ENCODE measurements around the gene PKM. TPM values are rescaled to one million over a fixed set of nuclear protein-coding genes. Genes with fewer than 3 reads are reported as not detected.

Gene PKM
- total RNA-seq, 2 experiments from 2014 or later, result 202 to 203 TPM

- Mint-ChIP-seq H3K27me3 (no peaks in the 10 kb centered on the region), H3K4me3 (no peak overlapping the region), H3K36me3 (ENCODE audit: low read depth) (peaks cover 82% of the 10 kb centered on the region), H3K4me1 (ENCODE audit: low read depth) (no peaks in the 10 kb centered on the region), H3K27ac (peak overlapping the region; percentile 15), H3K9me3 (no peaks in the 10 kb centered on the region)
- ATAC-seq (ENCODE audit: poor library complexity), result no peak
- peaks cover 62% of the 10 kb centered on the region for H3K36me3 ChIP-seq (ENCODE audit: insufficient read depth, low read length)
- no peaks in the 10 kb centered on the region for H3K9me3 ChIP-seq (ENCODE audit: control insufficient read depth in 1 of 2, insufficient read depth in 1 of 2, low read length in 2 of 2)
- CTCF ChIA-PET, result no interaction called here
- no peak for DNase-seq
- H3K27ac ChIP-seq (ENCODE audit: low read depth in 1 of 2, low read length in 2 of 2), result no peak overlapping the region
- H3K27me3 ChIP-seq (ENCODE audit: control insufficient read depth in 1 of 2, insufficient read depth in 2 of 2, low read length in 2 of 2), result no peaks in the 10 kb centered on the region
- H3K4me1 ChIP-seq (ENCODE audit: insufficient read depth, low read length), result no peaks in the 10 kb centered on the region
- POLR2A ChIA-PET, result no interaction called here
- intact Hi-C loops (cut with DNase I, micrococcal nuclease), result no loop called here
- no peak overlapping the region for H3K4me3 ChIP-seq (ENCODE audit: low read length)
- no peak for TF ChIP-seq CTCF (IDR thresholded peaks at IDR 0.05)
Measured at GRCh38 chr15:72249142-72249810, 18.3 kb upstream of the PKM start.

DNA sequence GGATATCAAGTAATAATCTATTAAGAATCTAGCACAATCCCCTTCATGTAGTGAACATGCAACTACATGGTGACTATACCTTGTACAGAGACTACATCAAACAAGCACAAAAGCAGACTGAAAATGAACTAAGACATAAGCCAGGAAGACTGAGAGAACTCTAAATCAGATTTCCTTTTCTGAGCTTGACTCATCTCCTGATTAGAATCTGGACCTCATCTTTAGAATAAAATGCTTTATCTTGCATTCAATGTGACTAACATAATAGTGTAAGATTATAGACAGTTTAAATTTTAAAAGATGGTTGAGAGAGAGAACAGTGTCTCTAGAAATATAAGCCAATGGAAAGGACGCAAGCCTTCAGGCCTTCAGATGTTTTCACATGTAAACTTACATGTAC lies 17.5 kb upstream of the PKM start:
- H3K27me3 ChIP-seq (ENCODE audit: control insufficient read depth in 1 of 2, insufficient read depth in 2 of 2, low read length in 2 of 2), result no peaks in the 10 kb centered on the region
- H3K4me1 ChIP-seq (ENCODE audit: insufficient read depth, low read length), result no peaks in the 10 kb centered on the region
- ChIA-PET POLR2A (no interaction called here), CTCF (no interaction called here)
- Mint-ChIP-seq H3K36me3 (ENCODE audit: low read depth) (peaks cover 82% of the 10 kb centered on the region), H3K4me1 (ENCODE audit: low read depth) (no peaks in the 10 kb centered on the region), H3K4me3 (no peak overlapping the region), H3K27me3 (no peaks in the 10 kb centered on the region), H3K27ac (peak overlapping the region; percentile 15), H3K9me3 (no peaks in the 10 kb centered on the region)
- DNase-seq (no peak), ATAC-seq (ENCODE audit: poor library complexity) (no peak)
- no peak overlapping the region for H3K4me3 ChIP-seq (ENCODE audit: low read length)
- no peaks in the 10 kb centered on the region for H3K9me3 ChIP-seq (ENCODE audit: control insufficient read depth in 1 of 2, insufficient read depth in 1 of 2, low read length in 2 of 2)
- H3K36me3 ChIP-seq (ENCODE audit: insufficient read depth, low read length), result peaks cover 62% of the 10 kb centered on the region
- no peak overlapping the region for H3K27ac ChIP-seq (ENCODE audit: low read depth in 1 of 2, low read length in 2 of 2)
- no peak for TF ChIP-seq CTCF (IDR thresholded peaks at IDR 0.05)
- intact Hi-C loops (cut with DNase I, micrococcal nuclease), result no loop called here

DNA sequence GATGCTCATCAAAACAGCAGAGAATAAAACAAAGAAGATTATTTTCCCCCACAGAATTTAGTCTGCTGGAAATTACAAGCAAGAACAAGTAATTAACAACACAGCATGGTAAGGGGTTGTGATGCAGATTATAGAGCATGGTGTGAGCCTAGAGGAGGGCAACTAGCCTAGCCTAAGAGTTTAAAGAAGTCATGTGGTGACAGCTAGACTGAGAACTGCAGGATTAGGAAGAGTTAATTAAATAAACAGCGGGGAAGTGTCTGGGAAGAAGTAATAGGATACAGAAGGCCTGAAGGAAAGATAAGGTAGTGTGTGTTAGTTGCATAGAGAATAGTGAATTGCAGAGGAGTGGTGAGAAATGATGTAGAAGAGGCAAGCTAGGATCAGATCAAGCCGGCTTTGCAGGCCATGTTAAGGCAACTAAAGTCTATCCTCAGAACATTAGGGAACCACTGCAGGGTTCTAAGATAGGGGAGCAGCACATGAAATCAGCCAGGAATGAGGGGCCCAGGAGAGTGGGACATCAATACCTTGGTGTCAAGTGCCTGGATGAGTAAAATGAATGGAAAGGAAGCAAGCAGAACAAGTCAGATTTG lies 11.9 kb upstream of the PKM start:
- no peaks in the 10 kb centered on the region for H3K9me3 Mint-ChIP-seq
- no peak for ATAC-seq (ENCODE audit: poor library complexity)
- intact Hi-C loops (cut with DNase I, micrococcal nuclease), result loop anchor here in 1 of 2 experiments (2.0 kb wide), 1 partner anchor 22 kb away; no protein-coding TSS in a partner anchor
- H3K27ac ChIP-seq (ENCODE audit: low read depth in 1 of 2, low read length in 2 of 2), result no peak overlapping the region
- H3K27me3 ChIP-seq (ENCODE audit: control insufficient read depth in 1 of 2, insufficient read depth in 2 of 2, low read length in 2 of 2), result no peaks in the 10 kb centered on the region
- ChIA-PET POLR2A (interaction anchor here (1.6 kb wide), 1 partner anchor 16 kb away, joined by 5 read pairs; no protein-coding TSS in a partner anchor), CTCF (no interaction called here)
- no peaks in the 10 kb centered on the region for H3K4me1 Mint-ChIP-seq (ENCODE audit: low read depth)
- no peak for DNase-seq
- H3K4me3 ChIP-seq (ENCODE audit: low read length), result no peak overlapping the region
- no peak for TF ChIP-seq CTCF (IDR thresholded peaks at IDR 0.05)
- no peaks in the 10 kb centered on the region for H3K27me3 Mint-ChIP-seq
- H3K4me1 ChIP-seq (ENCODE audit: insufficient read depth, low read length), result no peaks in the 10 kb centered on the region
- peak overlapping the region; percentile 14 for H3K27ac Mint-ChIP-seq
- no peak overlapping the region for H3K4me3 Mint-ChIP-seq
- H3K9me3 ChIP-seq (ENCODE audit: control insufficient read depth in 1 of 2, insufficient read depth in 1 of 2, low read length in 2 of 2), result no peaks in the 10 kb centered on the region
- H3K36me3 Mint-ChIP-seq (ENCODE audit: low read depth), result peaks cover 65% of the 10 kb centered on the region
- peaks cover 47% of the 10 kb centered on the region for H3K36me3 ChIP-seq (ENCODE audit: insufficient read depth, low read length)

All from CD4-positive, alpha-beta T cell (primary cell).